H1 (cell line): Measurements from ENCODE around the gene TRIM6. TPM values are rescaled to one million over a fixed set of nuclear protein-coding genes. Genes with fewer than 3 reads are reported as not detected.

Source experiments
- CTCF ChIA-PET: fragments of 300-600 bp; sonication (Branson Sonifier 250); formaldehyde crosslinking; loops from one replicate; lab custom pipeline; 2021; ENCODE audit not compliant: partially characterized antibody; lab: Charles Lee
- POLR2A ChIA-PET: fragments of 300-600 bp; sonication (Branson Sonifier 250); formaldehyde crosslinking; loops from one replicate; lab custom pipeline; 2021; ENCODE audit warnings: inconsistent platforms; ENCODE audit not compliant: partially characterized antibody; lab: Charles Lee
- DNase-seq, 2 experiments: peaks; one replicate each; pipeline versions ENCODE4 v3.0.0 to v3.0.0-alpha.2; 2010 to 2022; ENCODE audit warnings: low spot score in 2 of 2, low read depth in 1 of 2, mixed read lengths in 1 of 2
- FAIRE-seq: peaks from 2 replicates; lab custom pipeline; 2011; peaks lifted over from hg19 to GRCh38; lab: Jason Lieb, UNC
- H2AFZ ChIP-seq: 2 replicates; pipeline ENCODE4 v1.8.1; 2012; ENCODE audit warnings: low read length, inconsistent platforms
- H2AK5ac ChIP-seq: 2 replicates; pipeline ENCODE4 v1.6.1; 2013; ENCODE audit warnings: low read depth, low read length
- H2BK120ac ChIP-seq: replicated peaks from 2 replicates; pipeline ENCODE3; 2013; ENCODE audit warnings: low read depth, low read length, inconsistent platforms
- H2BK12ac ChIP-seq: 2 replicates; pipeline ENCODE4 v1.6.1; 2013; ENCODE audit warnings: low read depth, low read length
- H2BK15ac ChIP-seq: 2 replicates; pipeline ENCODE4 v1.6.1; 2013; ENCODE audit warnings: low read length
- H2BK20ac ChIP-seq: 2 replicates; pipeline ENCODE4 v1.6.1; 2013; ENCODE audit warnings: low read length
- H2BK5ac ChIP-seq: 2 replicates; pipeline ENCODE4 v1.6.1; 2013; ENCODE audit warnings: low read depth, low read length
- H3K14ac ChIP-seq: 2 replicates; pipeline ENCODE4 v1.6.1; 2013; ENCODE audit warnings: inconsistent platforms; ENCODE audit not compliant: insufficient read length
- H3K18ac ChIP-seq: 2 replicates; pipeline ENCODE4 v1.6.1; 2013; ENCODE audit warnings: low read length; ENCODE audit errors: extremely low read depth
- H3K23ac ChIP-seq: 2 replicates; pipeline ENCODE4 v1.6.1; 2013; ENCODE audit warnings: inconsistent platforms; ENCODE audit not compliant: insufficient read length
- H3K23me2 ChIP-seq: 2 replicates; pipeline ENCODE4 v1.6.1; 2013; ENCODE audit warnings: low read depth, low read length
- H3K27ac ChIP-seq: 2 replicates; pipeline ENCODE4 v1.6.1; 2011; ENCODE audit warnings: low read depth, low read length, inconsistent platforms
- H3K27me3 ChIP-seq, 4 experiments: replicated peaks in 1 of 4; 1 replicate in 1 of 4; 2 replicates in 3 of 4; pipeline versions ENCODE4 v1.6.1 to v1.8.1; 2011 to 2013; ENCODE audit warnings: low read length in 3 of 4, mild to moderate bottlenecking in 3 of 4, inconsistent platforms in 2 of 4, mixed read lengths in 2 of 4, moderate library complexity in 1 of 4; ENCODE audit not compliant: control insufficient read depth in 3 of 4, insufficient read depth in 3 of 4; ENCODE audit errors: extremely low read depth in 1 of 4
- H3K36me3 ChIP-seq, 4 experiments: 2 replicates each; pipeline versions ENCODE4 v1.6.1 to v1.8.1; 2011 to 2013; ENCODE audit warnings: mild to moderate bottlenecking in 4 of 4, low read length in 3 of 4, moderate library complexity in 2 of 4, control low read depth in 1 of 4, inconsistent platforms in 1 of 4; ENCODE audit not compliant: insufficient read depth in 4 of 4, control insufficient read depth in 2 of 4
- H3K4ac ChIP-seq: replicated peaks from 2 replicates; pipeline ENCODE3; 2013; ENCODE audit warnings: low read length, low read depth, mixed read lengths, inconsistent platforms; ENCODE audit not compliant: insufficient read length
- H3K4me1 ChIP-seq, 4 experiments: replicated peaks in 1 of 4; 1 replicate in 1 of 4; 2 replicates in 3 of 4; pipeline versions ENCODE4 v1.6.1 to v1.8.1; 2011 to 2013; ENCODE audit warnings: low read length in 3 of 4, inconsistent platforms in 2 of 4, mixed read lengths in 1 of 4; ENCODE audit not compliant: insufficient read depth in 4 of 4, control insufficient read depth in 3 of 4
- H3K4me2 ChIP-seq, 2 experiments: 2 replicates each; pipeline versions ENCODE4 v1.6.1 to v1.8.1; 2011 to 2013; ENCODE audit warnings: low read depth in 2 of 2, low read length in 2 of 2, control low read depth in 1 of 2, inconsistent platforms in 1 of 2, mild to moderate bottlenecking in 1 of 2; ENCODE audit not compliant: insufficient read depth in 1 of 2
- H3K4me3 ChIP-seq, 4 experiments: fragments of 200-600, 300-600 bp in 1 of 4; sonication (generic), shearing (Covaris generic), sonication (Bioruptor Twin) in 1 of 4; 2 replicates each; pipeline versions ENCODE4 v1.5.1 to v1.8.1; 2011 to 2016; ENCODE audit warnings: low read length in 4 of 4, low read depth in 3 of 4, control low read depth in 2 of 4, inconsistent platforms in 2 of 4, mild to moderate bottlenecking in 2 of 4, mixed read lengths in 1 of 4, moderate library complexity in 1 of 4; ENCODE audit not compliant: insufficient read depth in 2 of 4; ENCODE audit errors: extremely low read depth in 1 of 4
- H3K56ac ChIP-seq: replicated peaks from 2 replicates; pipeline ENCODE3; 2013; ENCODE audit warnings: low read depth, mild to moderate bottlenecking, mixed read lengths, low read length, inconsistent platforms; ENCODE audit not compliant: insufficient read length
- H3K79me1 ChIP-seq: 2 replicates; pipeline ENCODE4 v1.6.1; 2013; ENCODE audit warnings: low read depth, low read length, control low read depth
- H3K79me2 ChIP-seq, 2 experiments: 2 replicates each; pipeline versions ENCODE4 v1.6.1 to v1.8.1; 2012 to 2013; ENCODE audit warnings: low read length in 2 of 2, mild to moderate bottlenecking in 2 of 2, inconsistent platforms in 1 of 2; ENCODE audit not compliant: insufficient read depth in 2 of 2, control insufficient read depth in 1 of 2
- H3K9ac ChIP-seq, 4 experiments: replicated peaks in 1 of 4; 1 replicate in 1 of 4; 2 replicates in 3 of 4; pipeline versions ENCODE4 v1.6.1 to v1.8.1; 2011 to 2013; ENCODE audit warnings: low read depth in 3 of 4, low read length in 3 of 4, control low read depth in 2 of 4, mild to moderate bottlenecking in 2 of 4, moderate library complexity in 2 of 4, inconsistent platforms in 1 of 4; ENCODE audit errors: extremely low read depth in 1 of 4
- H3K9me3 ChIP-seq, 2 experiments: 2 replicates each; pipeline versions ENCODE4 v1.6.1 to v1.8.1; 2012 to 2013; ENCODE audit warnings: mild to moderate bottlenecking in 2 of 2, moderate library complexity in 2 of 2, control low read depth in 1 of 2, inconsistent platforms in 1 of 2, low read depth in 1 of 2, low read length in 1 of 2, mixed read lengths in 1 of 2; ENCODE audit not compliant: insufficient read depth in 2 of 2
- H4K20me1 ChIP-seq, 2 experiments: replicated peaks in 1 of 2; 2 replicates each; pipeline versions ENCODE3 to v1.8.1; 2011 to 2013; ENCODE audit warnings: inconsistent platforms in 2 of 2, low read length in 2 of 2, mild to moderate bottlenecking in 1 of 2; ENCODE audit not compliant: insufficient read depth in 2 of 2, control insufficient read depth in 1 of 2
- H4K5ac ChIP-seq: 2 replicates; pipeline ENCODE4 v1.6.1; 2013; ENCODE audit warnings: low read length, low read depth, mixed read lengths, inconsistent platforms; ENCODE audit not compliant: insufficient read length
- H4K8ac ChIP-seq: 2 replicates; pipeline ENCODE4 v1.8.0; 2013; ENCODE audit warnings: mild to moderate bottlenecking, moderate library complexity, low read length, inconsistent platforms; ENCODE audit not compliant: insufficient read depth; ENCODE audit errors: extremely low read depth
- H4K91ac ChIP-seq: replicated peaks from 2 replicates; pipeline ENCODE3; 2013; ENCODE audit warnings: low read length, mixed read lengths, inconsistent platforms; ENCODE audit not compliant: insufficient read length
- ATF3 ChIP-seq: IDR thresholded peaks from 2 replicates; pipeline ENCODE4 v1.6.1; 2011; ENCODE audit warnings: low read depth, mild to moderate bottlenecking, low read length; ENCODE audit not compliant: insufficient read depth
- WGBS, 2 experiments: shearing (Covaris generic) in 1 of 2; methylation state at CpG; one replicate each; pipeline versions ENCODE4 v1.1.6 to v1.1.7; 2013 to 2015; ENCODE audit warnings: low lambda C conversion rate in 2 of 2, mixed read lengths in 2 of 2, inconsistent platforms in 1 of 2, low coverage in 1 of 2, missing lambda C conversion rate in 1 of 2; ENCODE audit not compliant: insufficient replicate concordance in 2 of 2, insufficient coverage in 1 of 2, insufficient read length in 1 of 2; ENCODE audit errors: extremely low coverage in 1 of 2, missing lambda C conversion rate in 1 of 2; 5-methylcytosine and 5-hydroxymethylcytosine counted together
- polyA plus RNA-seq, 7 experiments: library from polyadenylated mRNA; depleted of rRNA in 3 of 7; stranded (reverse) in 5 of 7; unstranded in 2 of 7; fragments of >200 nt in 5 of 7; fragments of 200-250 nt in 2 of 7; gene quantifications; 1 replicate in 5 of 7; 2 replicates in 1 of 7; 4 replicates in 1 of 7; pipeline versions ENCODE4 v1.2.1 to v1.2.3, GENCODE V29; 2011 to 2013; ENCODE audit warnings: missing spikeins in 2 of 7, mixed read lengths in 2 of 7
- total RNA-seq: library from RNA; stranded (reverse); fragmentation: NEBNext Ultra II Directional; extraction: Animal tissue kit (Norgen Biotek cat#: 25700); gene quantifications from 2 replicates; pipeline ENCODE4 v1.2.1, GENCODE V29; 2021

TRIM6 gene
- total and polyA plus RNA-seq, 2 of the 8 experiments (the other 6 are each of a cell fraction or from before 2014, with no cell fraction given) = 21.6 to 23.3 TPM

GRCh38 chr11:5631969-5632635 is 35.7 kb downstream of the TRIM6 start:
- Histone ChIP-seq H3K79me1 (no peaks in the 10 kb centered on the region), H4K20me1 (no peaks in the 10 kb centered on the region), H2BK20ac (no peak overlapping the region), H2BK120ac (no peak overlapping the region), H2BK12ac (peak overlapping the region; percentile 22; the same call in 1 of the 2 replicates), H3K79me2 (no peaks in the 10 kb centered on the region), H3K23me2 (no peaks in the 10 kb centered on the region), H4K91ac (no peak overlapping the region), H2AFZ (no peak overlapping the region), H2AK5ac (no peak overlapping the region), H2BK5ac (no peak overlapping the region), H3K4me3 (no peak overlapping the region), H3K4me2 (no peak overlapping the region), H3K27ac (no peak overlapping the region), H3K18ac (no peak overlapping the region), H3K36me3 (no peaks in the 10 kb centered on the region), H3K14ac (no peak overlapping the region), H3K9me3 (no peaks in the 10 kb centered on the region), H3K4me1 (no peaks in the 10 kb centered on the region), H3K27me3 (no peaks in the 10 kb centered on the region), H4K8ac (no peak overlapping the region), H3K56ac (no peak overlapping the region), H3K9ac (no peak overlapping the region), H4K5ac (no peak overlapping the region), H3K4ac (peak overlapping the region; percentile 21), H2BK15ac (no peak overlapping the region), H3K23ac (no peak overlapping the region)
- FAIRE-seq (no peak), DNase-seq (no peak)
- ChIA-PET CTCF (no interaction called here), POLR2A (no interaction called here)
- 93% methylated on average over 5 of the region's 5 CpGs; no CpG with 5 or more reads in 1 of the 2 experiments for WGBS, 2 experiments
- no peak for TF ChIP-seq ATF3
